Sigmoid colon (tissue), 4 donors: ENCODE data around the gene ITGA11.

Experiments used
- EP300 ChIP-seq, 4 donors: sonication (generic); formaldehyde crosslinking; IDR thresholded peaks; one replicate each; pipeline ENCODE4 v1.6.1; 2017; ENCODE audit warnings: antibody characterized with exemption in 4 of 4
- POLR2A ChIP-seq, 2 donors: fragments of 450-650 bp; IDR thresholded peaks; one replicate each; pipeline ENCODE4 v1.6.1; 2016; ENCODE audit warnings: antibody characterized with exemption in 2 of 2, mild to moderate bottlenecking in 2 of 2, moderate library complexity in 2 of 2
- TF ChIP-seq, protein P1 (sequence below), 4 experiments: fragments of 450-650 bp in 3 of 4; fragments of 200-600 bp in 1 of 4; IDR thresholded peaks; one replicate each; pipeline ENCODE4 v1.5.1; 2016 to 2019; ENCODE audit warnings: antibody characterized with exemption in 4 of 4, mild to moderate bottlenecking in 3 of 4, moderate library complexity in 2 of 4

DNA sequence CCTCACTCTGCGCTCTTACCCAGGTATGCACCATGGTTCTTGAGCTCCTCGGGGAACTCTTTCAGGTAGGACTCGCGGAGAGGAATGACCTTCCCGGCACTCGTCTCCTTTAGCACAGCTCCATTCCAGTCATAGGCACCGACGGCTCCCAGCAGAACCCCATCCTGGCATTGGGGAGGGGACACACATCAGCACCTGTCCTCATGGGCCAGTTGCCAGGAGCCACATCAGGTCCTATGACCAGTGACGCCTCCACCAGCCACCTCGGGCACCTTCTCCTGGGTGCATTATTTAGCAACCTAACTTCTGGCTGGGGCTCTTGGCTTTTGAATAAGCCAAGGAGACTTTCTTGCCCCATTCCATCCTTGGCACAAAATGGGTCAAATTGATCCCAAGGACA is 92.5 kb downstream of the ITGA11 start:
- TF ChIP-seq POLR2A (IDR thresholded peaks at IDR 0.05) (no peak), EP300 (IDR thresholded peaks at IDR 0.05) (no peak)
- TF ChIP-seq, protein P1, sequence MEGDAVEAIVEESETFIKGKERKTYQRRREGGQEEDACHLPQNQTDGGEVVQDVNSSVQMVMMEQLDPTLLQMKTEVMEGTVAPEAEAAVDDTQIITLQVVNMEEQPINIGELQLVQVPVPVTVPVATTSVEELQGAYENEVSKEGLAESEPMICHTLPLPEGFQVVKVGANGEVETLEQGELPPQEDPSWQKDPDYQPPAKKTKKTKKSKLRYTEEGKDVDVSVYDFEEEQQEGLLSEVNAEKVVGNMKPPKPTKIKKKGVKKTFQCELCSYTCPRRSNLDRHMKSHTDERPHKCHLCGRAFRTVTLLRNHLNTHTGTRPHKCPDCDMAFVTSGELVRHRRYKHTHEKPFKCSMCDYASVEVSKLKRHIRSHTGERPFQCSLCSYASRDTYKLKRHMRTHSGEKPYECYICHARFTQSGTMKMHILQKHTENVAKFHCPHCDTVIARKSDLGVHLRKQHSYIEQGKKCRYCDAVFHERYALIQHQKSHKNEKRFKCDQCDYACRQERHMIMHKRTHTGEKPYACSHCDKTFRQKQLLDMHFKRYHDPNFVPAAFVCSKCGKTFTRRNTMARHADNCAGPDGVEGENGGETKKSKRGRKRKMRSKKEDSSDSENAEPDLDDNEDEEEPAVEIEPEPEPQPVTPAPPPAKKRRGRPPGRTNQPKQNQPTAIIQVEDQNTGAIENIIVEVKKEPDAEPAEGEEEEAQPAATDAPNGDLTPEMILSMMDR (IDR thresholded peaks at IDR 0.05), result no peak
